HFF-Myc (cell line): ENCODE measurements around the gene NCBP2L.

ENCODE experiments used
- DNase-seq: peaks from one replicate; pipeline ENCODE4 v3.0.0-alpha.2; 2011; ENCODE audit warnings: low read depth; ENCODE audit errors: extremely low read depth
- H3K4me3 ChIP-seq: replicated peaks from 2 replicates; pipeline ENCODE4 v1.5.1; 2011; ENCODE audit warnings: low read depth, mild to moderate bottlenecking, control low read depth, low read length
- CTCF ChIP-seq: IDR thresholded peaks from 2 replicates; pipeline ENCODE4 v1.5.1; 2012; ENCODE audit warnings: mild to moderate bottlenecking, low read depth, low read length, control low read depth; ENCODE audit errors: missing control alignments

The NCBP2L gene

GRCh38 chrX:107836958-107837357 is 59.4 kb downstream of the NCBP2L start:
- no peak overlapping the region for H3K4me3 ChIP-seq
- TF ChIP-seq CTCF, result no peak
- DNase-seq, result no peak

- no peak for DNase-seq
- no peak for TF ChIP-seq CTCF
- H3K4me3 ChIP-seq, result no peak overlapping the region
Observed at GRCh38 chrX:107840971-107841370, 63.4 kb downstream of the NCBP2L start.

- DNase-seq, result no peak
- TF ChIP-seq CTCF, result no peak
- no peak overlapping the region for H3K4me3 ChIP-seq
Observed at GRCh38 chrX:107842715-107843400, 65.3 kb downstream of the NCBP2L start.
